Keratinocyte (primary cell): ENCODE data around the gene IQGAP3. TPM values are rescaled to one million over a fixed set of nuclear protein-coding genes. Genes with fewer than 3 reads are reported as not detected.

ENCODE experiments used
- DNase-seq: peaks from one replicate; pipeline ENCODE4 v3.0.0-alpha.2; 2011; ENCODE audit warnings: low read depth, missing footprints, low spot score
- FAIRE-seq: peaks from 2 replicates; lab custom pipeline; 2011; peaks lifted over from hg19 to GRCh38; lab: Jason Lieb, UNC
- H2AFZ ChIP-seq: 2 replicates; pipeline ENCODE4 v1.6.0; 2012; ENCODE audit warnings: low read length, control low read depth, inconsistent platforms; ENCODE audit not compliant: control insufficient read depth
- H3K27ac ChIP-seq: 2 replicates; pipeline ENCODE4 v1.5.1; 2011; ENCODE audit warnings: low read length; ENCODE audit not compliant: control insufficient read depth, insufficient read depth
- H3K27me3 ChIP-seq: 3 replicates; pipeline ENCODE4 v1.6.0; 2011; ENCODE audit warnings: low read length; ENCODE audit not compliant: control insufficient read depth, insufficient read depth; ENCODE audit errors: extremely low read depth
- H3K36me3 ChIP-seq, 2 experiments: 2 replicates in 1 of 2; 3 replicates in 1 of 2; pipeline ENCODE4 v1.5.1; 2011; ENCODE audit warnings: low read length in 2 of 2, mild to moderate bottlenecking in 1 of 2; ENCODE audit not compliant: control insufficient read depth in 2 of 2, insufficient read depth in 2 of 2; ENCODE audit errors: extremely low read depth in 1 of 2
- H3K4me1 ChIP-seq: 3 replicates; pipeline ENCODE4 v1.5.1; 2011; ENCODE audit warnings: low read length; ENCODE audit not compliant: control insufficient read depth, insufficient read depth; ENCODE audit errors: extremely low read depth
- H3K4me2 ChIP-seq: 3 replicates; pipeline ENCODE4 v1.6.0; 2011; ENCODE audit warnings: low read depth, low read length; ENCODE audit not compliant: control insufficient read depth, insufficient read depth; ENCODE audit errors: extremely low read depth
- H3K4me3 ChIP-seq, 3 experiments: fragments of 200-600 bp in 1 of 3; sonication (generic) in 1 of 3; 2 replicates in 2 of 3; 3 replicates in 1 of 3; pipeline ENCODE4 v1.5.1; 2011 to 2016; ENCODE audit warnings: low read length in 3 of 3, mild to moderate bottlenecking in 3 of 3, control low read depth in 2 of 3, inconsistent platforms in 1 of 3, low read depth in 1 of 3, mixed read lengths in 1 of 3, mixed run types in 1 of 3, moderate library complexity in 1 of 3; ENCODE audit not compliant: control insufficient read depth in 2 of 3, insufficient read depth in 2 of 3; ENCODE audit errors: extremely low read depth in 1 of 3
- H3K79me2 ChIP-seq: 2 replicates; pipeline ENCODE4 v1.6.0; 2012; ENCODE audit warnings: low read length; ENCODE audit not compliant: control insufficient read depth, insufficient read depth
- H3K9ac ChIP-seq: 3 replicates; pipeline ENCODE4 v1.6.0; 2011; ENCODE audit warnings: low read length; ENCODE audit not compliant: control insufficient read depth, insufficient read depth; ENCODE audit errors: extremely low read depth
- H3K9me1 ChIP-seq: 3 replicates; pipeline ENCODE4 v1.6.0; 2011; ENCODE audit warnings: low read length; ENCODE audit not compliant: control insufficient read depth, insufficient read depth; ENCODE audit errors: extremely low read depth
- H3K9me3 ChIP-seq: 2 replicates; pipeline ENCODE4 v1.5.1; 2012; ENCODE audit warnings: low read depth, low read length; ENCODE audit not compliant: control insufficient read depth
- H4K20me1 ChIP-seq: 3 replicates; pipeline ENCODE4 v1.6.0; 2011; ENCODE audit warnings: low read length; ENCODE audit not compliant: control insufficient read depth, insufficient read depth; ENCODE audit errors: extremely low read depth
- CTCF ChIP-seq, 3 experiments: IDR thresholded peaks in 1 of 3; conservative IDR thresholded peaks in 1 of 3; optimal IDR thresholded peaks in 1 of 3; 2 replicates in 2 of 3; 3 replicates in 1 of 3; pipeline versions ENCODE3 to v1.5.1; 2011; ENCODE audit warnings: low read length in 3 of 3, mild to moderate bottlenecking in 3 of 3, moderate library complexity in 2 of 3, control low read depth in 1 of 3, inconsistent platforms in 1 of 3; ENCODE audit not compliant: insufficient read depth in 2 of 3; ENCODE audit errors: extremely low read depth in 1 of 3
- EZH2 ChIP-seq: IDR thresholded peaks from one replicate; pipeline ENCODE4 v1.6.1; 2012; ENCODE audit warnings: inconsistent platforms, mild to moderate bottlenecking, low read length, moderate library complexity
- dilution Hi-C: fragments of 300-500 bp; cut with MboI; formaldehyde crosslinking; loops from one replicate; pipeline ENCODE4 v1.7.0; 2020; ENCODE audit warnings: low sequenced_read_pairs; ENCODE audit not compliant: extremely low pct_ligation_motif_present
- polyA plus RNA-seq, 5 experiments: library from polyadenylated mRNA; depleted of rRNA in 3 of 5; stranded (reverse) in 3 of 5; stranded (forward) in 1 of 5; unstranded in 1 of 5; fragments of >200 nt; gene quantifications; 1 replicate in 1 of 5; 2 replicates in 3 of 5; 3 replicates in 1 of 5; pipeline versions ENCODE4 v1.2.1 to v1.2.3, GENCODE V29; 2011 to 2012; ENCODE audit warnings: missing spikeins in 2 of 5, low read depth in 1 of 5, low replicate concordance in 1 of 5

The IQGAP3 gene
- polyA plus RNA-seq, 1 donor (not counting 4 experiments of a cell fraction or from before 2014, with no cell fraction given) = 5.3 TPM

DNA sequence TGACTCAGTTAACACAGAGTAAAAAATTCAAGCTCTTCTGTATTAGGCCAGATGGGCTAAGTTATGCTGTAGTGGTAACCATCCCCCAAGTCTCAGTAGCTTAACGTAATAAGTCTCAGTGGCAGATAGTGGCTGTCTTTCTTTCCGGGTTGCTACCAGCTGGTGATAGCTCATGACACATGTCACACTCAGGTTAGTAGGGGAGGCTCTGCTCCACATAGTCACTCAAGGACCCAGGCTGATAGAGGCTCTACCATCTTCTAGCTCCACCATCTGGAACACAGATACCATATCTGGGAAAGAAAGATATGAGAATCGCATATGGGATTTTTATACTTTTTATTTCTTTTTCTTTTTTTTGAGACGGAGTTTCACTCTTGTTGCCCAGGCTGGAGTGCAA lies 55.5 kb downstream of the IQGAP3 start:
- Histone ChIP-seq H3K4me1 (no peaks in the 10 kb centered on the region), H3K9me1 (no peaks in the 10 kb centered on the region), H3K4me3 (no peak overlapping the region), H2AFZ (no peak overlapping the region), H4K20me1 (no peaks in the 10 kb centered on the region), H3K79me2 (no peaks in the 10 kb centered on the region), H3K4me2 (no peak overlapping the region), H3K27ac (no peak overlapping the region), H3K9ac (no peak overlapping the region), H3K27me3 (no peaks in the 10 kb centered on the region), H3K36me3 (no peaks in the 10 kb centered on the region), H3K9me3 (no peaks in the 10 kb centered on the region)
- dilution Hi-C loops = no loop called here
- no peak for DNase-seq
- FAIRE-seq = no peak
- no peak for TF ChIP-seq EZH2
- TF ChIP-seq CTCF (optimal IDR thresholded peaks at IDR 0.05 in 1 of 3, IDR thresholded peaks at IDR 0.05 in 1 of 3, conservative IDR thresholded peaks at IDR 0.05 in 1 of 3; ENCODE audit: extremely low read depth in 1 of 3, insufficient read depth in 2 of 3, low read length in 3 of 3) = no peak

- TF ChIP-seq CTCF (optimal IDR thresholded peaks at IDR 0.05 in 1 of 3, IDR thresholded peaks at IDR 0.05 in 1 of 3, conservative IDR thresholded peaks at IDR 0.05 in 1 of 3; ENCODE audit: extremely low read depth in 1 of 3, insufficient read depth in 2 of 3, low read length in 3 of 3) (no peak), EZH2 (no peak)
- Histone ChIP-seq H3K27me3 (no peaks in the 10 kb centered on the region), H3K79me2 (no peaks in the 10 kb centered on the region), H3K36me3 (no peaks in the 10 kb centered on the region), H3K4me1 (peaks cover under 1% of the 10 kb centered on the region), H3K4me3 (no peak overlapping the region), H3K27ac (no peak overlapping the region), H2AFZ (no peak overlapping the region), H4K20me1 (no peaks in the 10 kb centered on the region), H3K9me1 (no peaks in the 10 kb centered on the region), H3K9ac (no peak overlapping the region), H3K9me3 (no peaks in the 10 kb centered on the region), H3K4me2 (no peak overlapping the region)
- dilution Hi-C loops = no loop called here
- DNase-seq (no peak), FAIRE-seq (no peak)
Measured at GRCh38 chr1:156515956-156516355, 56.4 kb downstream of the IQGAP3 start.
